Right cardiac atrium (tissue), 5 donors: ENCODE data around the gene ARGLU1. TPM values are rescaled to one million over a fixed set of nuclear protein-coding genes. Genes with fewer than 3 reads are reported as not detected.
A peak's percentile ranks its signal among the peaks of the same experiment; 100 is the strongest.
"Not testable (repeated sequence)": the region's sequence is repeated elsewhere in the genome, so short reads cannot be mapped to it uniquely, and the experiment has no call there.

ENCODE experiments used
- ATAC-seq, 2 donors: fragments of 200-7000 bp; cut with Tn5 transposase; one replicate each; pipeline versions ENCODE4 v1.8.0 to v1.9.1; 2020; ENCODE audit warnings: moderate library complexity in 2 of 2, mild to moderate bottlenecking in 1 of 2
- DNase-seq, 3 donors: peaks; one replicate each; pipeline ENCODE4 v3.0.0-alpha.2; 2020
- H3K27ac ChIP-seq: one replicate; pipeline ENCODE4 v1.5.1; 2013; ENCODE audit warnings: mild to moderate bottlenecking, low read length, control low read depth, moderate library complexity
- H3K27me3 ChIP-seq: one replicate; pipeline ENCODE4 v1.6.1; 2013; ENCODE audit not compliant: control insufficient read depth, insufficient read depth
- H3K4me1 ChIP-seq: one replicate; pipeline ENCODE4 v1.6.1; 2013; ENCODE audit warnings: low read length; ENCODE audit not compliant: control insufficient read depth, insufficient read depth
- H3K4me3 ChIP-seq: one replicate; pipeline ENCODE4 v1.5.1; 2013; ENCODE audit warnings: low read length, control low read depth
- H3K9me3 ChIP-seq: one replicate; pipeline ENCODE4 v1.6.1; 2013; ENCODE audit warnings: low read length; ENCODE audit not compliant: control insufficient read depth
- WGBS: extraction: QIAGEN DNeasy Blood & Tissue Kit; methylation state at CpG from one replicate; pipeline ENCODE4 v1.1.7; 2013; 5-methylcytosine and 5-hydroxymethylcytosine counted together
- intact Hi-C, 4 donors: fragments of 100-400 bp; cut with DNase I; formaldehyde crosslinking; loops; one replicate each; pipeline versions ENCODE4 v1.11.0 to v1.14.0; 2022 to 2023
- polyA plus RNA-seq: library from polyadenylated mRNA; stranded (reverse); fragments of 200-250 nt; gene quantifications from one replicate; pipeline ENCODE4 v1.2.3, GENCODE V29; 2013
- total RNA-seq, 4 donors: library from RNA; stranded (reverse); fragmentation: NEBNext Ultra II Directional; extraction: Animal tissue kit (Norgen Biotek cat#: 25700); gene quantifications; one replicate each; pipeline ENCODE4 v1.2.1, GENCODE V29; 2021
- donor health status: healthy with polysubstance abuse.
- donor health status: DM: no; HTN: yes; CAD: no.
- donor health status: DM: no; HTN: no; CAD: no.
- donor health status: DM: no; HTN: yes; CAD: no; lungs with severe emphysema.
- donor health status: DM: yes; HTN: yes; CAD: no.

Gene ARGLU1
- total and polyA plus RNA-seq, 5 donors: 44.2 to 63.0 (median 48.7) TPM

DNA sequence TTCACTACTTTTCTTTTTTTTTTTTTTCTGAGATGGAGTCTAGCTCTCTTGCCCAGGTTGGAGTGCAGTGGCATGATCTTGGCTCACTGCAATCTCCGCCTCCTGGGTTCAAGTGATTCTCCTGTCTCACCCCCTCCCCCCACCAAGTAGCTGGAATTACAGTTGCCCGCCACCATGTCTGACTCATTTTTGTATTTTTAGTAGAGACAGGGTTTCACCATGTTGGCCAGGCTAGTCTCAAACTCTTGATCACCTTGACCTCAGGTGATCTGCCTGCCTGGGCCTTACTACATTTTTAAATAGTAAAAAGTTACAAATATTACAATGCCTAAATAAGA lies 32.8 kb upstream of the ARGLU1 start:
- DNase-seq, intact Hi-C loops, H3K9me3 ChIP-seq, H3K27me3 ChIP-seq, H3K4me3 ChIP-seq, H3K27ac ChIP-seq, ATAC-seq, H3K4me1 ChIP-seq: not testable (repeated sequence)
- 82% methylated on average over 2 of the region's 2 CpGs for WGBS

DNA sequence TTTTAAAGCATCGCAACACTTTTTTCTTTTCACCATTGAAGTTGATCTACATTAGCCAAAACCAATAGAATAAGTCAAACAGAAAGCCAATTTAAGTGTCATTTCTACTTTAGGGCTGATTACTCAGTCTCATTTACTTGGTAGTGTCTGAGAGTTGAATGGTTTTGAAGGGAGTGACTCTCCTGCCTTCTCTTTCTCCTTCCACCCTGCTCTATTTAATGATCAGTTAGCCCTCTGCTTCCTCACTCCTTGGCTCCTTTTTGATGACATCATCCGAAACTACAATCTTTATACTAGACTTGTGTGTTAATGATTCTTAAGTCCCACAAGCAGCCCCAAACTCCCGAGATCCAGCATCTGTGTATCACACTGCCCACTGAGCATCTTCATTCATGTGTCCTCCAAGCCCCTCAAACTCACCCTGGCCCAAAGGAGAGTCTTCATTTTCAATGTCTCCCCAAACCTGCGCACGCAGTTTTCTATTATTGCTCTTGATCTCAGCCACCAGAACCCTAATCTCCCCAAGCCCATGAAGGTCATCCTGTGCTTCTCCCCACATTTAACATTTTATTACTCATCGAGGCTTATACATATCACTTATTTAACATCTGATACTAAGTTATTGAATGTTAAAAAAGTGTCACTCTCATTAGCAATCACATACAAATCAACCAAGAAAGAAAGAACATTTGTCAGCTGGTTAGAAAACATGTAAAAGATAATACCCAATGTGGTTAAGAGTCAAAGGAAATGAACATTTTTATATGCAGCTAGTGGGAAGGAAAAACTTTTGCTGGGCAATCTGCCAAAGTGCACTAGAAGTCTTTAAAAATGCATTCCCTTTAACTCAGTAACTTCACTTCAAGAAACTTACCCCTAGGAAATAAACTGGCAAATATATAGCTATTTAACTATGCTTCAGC lies 32.2 kb upstream of the ARGLU1 start:
- H3K9me3 ChIP-seq: no peaks in the 10 kb centered on the region
- intact Hi-C loops: no loop called here
- H3K4me3 ChIP-seq: no peak overlapping the region
- H3K27ac ChIP-seq: no peak overlapping the region
- no peak for DNase-seq
- peaks cover 7% of the 10 kb centered on the region for H3K4me1 ChIP-seq
- H3K27me3 ChIP-seq: no peaks in the 10 kb centered on the region
- ATAC-seq: no peak
- WGBS: 65% methylated on average over 6 of the region's 6 CpGs

DNA sequence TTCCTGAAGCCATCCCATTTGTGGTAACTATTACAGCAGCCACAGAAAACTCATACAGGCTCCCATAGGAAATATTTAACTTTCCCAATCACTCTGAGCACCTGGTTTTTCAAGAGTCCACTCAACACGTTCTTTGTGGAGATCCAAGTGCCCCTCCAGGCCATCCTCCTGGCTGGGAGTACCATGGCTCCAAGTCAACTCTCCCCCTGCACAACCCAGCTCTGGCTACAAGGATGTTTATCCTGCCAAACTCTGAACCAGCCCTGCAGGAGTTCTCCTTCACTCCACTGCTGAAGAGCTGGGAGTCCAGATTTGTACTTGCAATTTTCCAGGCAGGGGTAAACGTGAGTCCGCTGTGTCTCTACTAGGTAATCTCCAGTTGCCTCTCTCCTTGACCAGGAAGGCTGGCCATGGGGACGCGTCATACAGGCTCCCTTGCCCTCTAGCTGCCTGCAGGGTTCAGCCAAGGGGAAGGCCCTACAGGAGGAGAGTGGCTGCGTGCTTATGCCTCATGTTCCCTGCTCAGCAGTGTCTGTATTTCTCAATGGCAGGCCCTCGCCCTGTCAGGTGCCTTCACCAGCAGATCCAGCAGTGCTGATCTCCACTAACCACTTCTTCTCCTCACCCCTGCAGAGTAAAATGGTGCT lies 29.9 kb upstream of the ARGLU1 start:
- intact Hi-C loops: no loop called here
- Histone ChIP-seq H3K9me3 (no peaks in the 10 kb centered on the region), H3K4me3 (no peak overlapping the region), H3K4me1 (peaks cover 7% of the 10 kb centered on the region), H3K27me3 (no peaks in the 10 kb centered on the region), H3K27ac (no peak overlapping the region)
- 78% methylated on average over 7 of the region's 7 CpGs for WGBS
- no peak for DNase-seq
- ATAC-seq: no peak

DNA sequence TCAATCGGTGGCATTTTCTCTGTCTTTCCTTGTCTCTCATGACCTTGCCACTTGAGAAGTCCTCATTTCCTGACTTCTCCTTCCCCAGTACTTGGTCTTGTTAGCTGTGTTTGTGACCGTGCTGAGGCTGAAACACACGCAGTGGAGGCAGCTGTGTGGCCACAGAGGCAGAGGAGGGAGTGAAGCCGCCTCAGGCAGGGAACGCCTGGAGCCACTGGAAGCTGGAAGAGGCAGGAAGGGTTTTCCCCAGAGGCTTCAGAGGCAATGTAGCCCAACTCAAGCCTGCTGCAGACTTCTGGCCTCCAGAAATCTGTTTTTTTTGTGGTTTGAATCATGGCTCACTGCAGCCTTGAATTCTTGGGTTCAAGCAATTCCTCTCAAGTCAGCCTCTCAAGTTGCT lies 29.2 kb upstream of the ARGLU1 start:
- Histone ChIP-seq H3K9me3 (no peaks in the 10 kb centered on the region), H3K4me1 (peaks cover 7% of the 10 kb centered on the region), H3K27me3 (no peaks in the 10 kb centered on the region), H3K4me3 (no peak overlapping the region), H3K27ac (no peak overlapping the region)
- intact Hi-C loops: no loop called here
- 50% methylated on average over 5 of the region's 5 CpGs for WGBS
- DNase-seq: peak; percentile 77 to 90 (median 88)
- peak; percentile 90 to 94 for ATAC-seq

DNA sequence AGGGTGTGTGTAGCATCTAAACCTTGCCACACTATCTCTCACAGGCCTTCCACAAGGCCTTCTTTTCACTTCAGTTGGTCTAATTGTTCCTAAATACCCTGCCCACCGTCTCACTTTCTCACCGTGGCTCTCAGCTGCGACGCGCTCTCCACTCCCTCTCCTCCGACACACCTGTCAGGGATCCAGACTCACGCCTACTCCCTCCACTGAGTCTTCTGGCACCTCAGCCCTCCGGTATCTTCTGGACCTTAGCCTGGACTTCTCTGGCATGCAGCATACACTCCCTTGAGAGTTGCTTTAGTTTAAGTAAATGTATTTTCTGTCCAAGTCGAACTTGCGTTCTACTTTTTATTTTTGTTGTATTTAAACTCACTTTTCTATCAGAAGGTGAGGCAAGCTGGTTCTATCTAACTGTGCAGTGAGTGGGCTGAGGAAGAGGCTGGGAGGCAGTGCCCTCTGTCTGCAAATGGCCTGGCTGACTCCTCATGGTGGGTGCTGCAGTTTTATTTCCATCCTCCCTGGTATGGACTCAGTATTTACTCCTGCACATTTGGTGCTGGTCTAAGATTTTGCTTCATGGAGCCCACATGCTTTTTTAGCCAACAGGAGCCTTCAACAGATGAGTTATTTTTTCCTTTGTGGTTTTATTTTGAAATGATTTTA lies 28.5 kb upstream of the ARGLU1 start:
- WGBS: 62% methylated on average over 10 of the region's 10 CpGs
- peak; percentile 47 to 56 for ATAC-seq
- H3K27ac ChIP-seq: no peak overlapping the region
- no peak overlapping the region for H3K4me3 ChIP-seq
- DNase-seq: no peak
- H3K27me3 ChIP-seq: no peaks in the 10 kb centered on the region
- H3K9me3 ChIP-seq: no peaks in the 10 kb centered on the region
- peaks cover 7% of the 10 kb centered on the region for H3K4me1 ChIP-seq
- intact Hi-C loops: no loop called here

DNA sequence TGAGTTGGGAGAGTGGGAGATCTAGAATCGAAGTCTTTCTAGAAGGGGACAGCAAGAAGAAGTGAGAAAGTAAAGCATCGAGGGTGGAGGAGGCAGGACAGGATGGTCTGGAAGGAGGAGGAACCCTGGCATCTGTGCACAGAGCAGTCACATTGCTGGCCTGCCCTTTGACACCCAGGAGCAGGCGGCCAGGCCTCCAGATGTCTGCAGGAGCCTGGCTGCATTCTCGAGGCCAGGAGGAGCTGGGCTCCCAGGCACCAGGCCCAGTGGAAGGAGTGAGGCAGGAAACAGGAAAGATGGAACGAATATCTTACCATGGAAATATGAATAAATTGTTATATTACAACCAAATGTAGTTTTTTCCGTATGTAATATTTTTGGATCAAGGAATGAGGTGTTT lies 27.7 kb upstream of the ARGLU1 start:
- DNase-seq (peak; percentile 32 to 85 (median 80)), ATAC-seq (peak; percentile 56 to 75)
- Histone ChIP-seq H3K4me1 (peaks cover 5% of the 10 kb centered on the region), H3K4me3 (no peak overlapping the region), H3K9me3 (no peaks in the 10 kb centered on the region), H3K27me3 (no peaks in the 10 kb centered on the region), H3K27ac (no peak overlapping the region)
- intact Hi-C loops: no loop called here
- 62% methylated on average over 6 of the region's 6 CpGs for WGBS

DNA sequence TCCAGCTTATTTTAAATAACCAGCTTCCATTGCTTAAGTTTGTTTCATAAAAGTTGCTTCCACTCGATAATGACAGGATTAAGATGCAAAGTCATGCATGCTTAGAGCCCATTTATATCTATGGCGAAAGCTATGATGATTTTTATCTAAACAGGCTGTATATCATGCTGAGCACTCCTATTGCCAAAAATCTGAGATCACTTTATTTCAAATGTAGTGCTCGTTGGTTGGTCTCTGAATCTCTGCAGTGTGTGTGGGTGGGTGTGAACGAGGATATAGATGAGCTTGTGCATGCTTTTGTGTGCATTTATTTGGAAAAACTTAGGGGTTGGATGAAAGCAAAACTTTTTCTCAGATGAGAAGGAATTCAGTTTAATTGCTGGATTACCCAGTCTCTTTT lies 27.0 kb upstream of the ARGLU1 start:
- WGBS: 81% methylated on average over 4 of the region's 4 CpGs
- ATAC-seq (no peak), DNase-seq (no peak)
- Histone ChIP-seq H3K4me3 (no peak overlapping the region), H3K4me1 (peaks cover 5% of the 10 kb centered on the region), H3K9me3 (no peaks in the 10 kb centered on the region), H3K27ac (no peak overlapping the region), H3K27me3 (no peaks in the 10 kb centered on the region)
- intact Hi-C loops: no loop called here

DNA sequence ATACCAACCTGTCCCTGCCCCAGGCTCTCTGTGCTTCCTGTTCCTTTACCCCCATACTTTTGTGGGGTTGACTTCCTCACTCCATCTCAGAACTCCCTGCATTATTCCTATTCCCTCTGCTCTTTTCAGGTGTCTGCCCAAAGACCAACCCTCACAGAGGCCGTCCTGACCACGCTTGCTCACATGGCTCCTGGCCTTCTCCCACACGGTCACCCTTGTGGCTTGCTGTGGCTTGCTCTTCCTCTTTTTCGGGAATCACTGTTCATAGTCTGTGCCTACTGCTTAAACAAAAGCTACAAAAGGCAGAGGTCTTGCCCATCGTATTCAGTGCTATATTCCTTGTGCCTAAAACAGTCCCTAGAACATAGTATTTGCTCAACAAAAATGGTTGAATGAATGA lies 25.2 kb upstream of the ARGLU1 start:
- intact Hi-C loops: no loop called here
- WGBS: 89% methylated on average over 5 of the region's 5 CpGs
- Histone ChIP-seq H3K4me3 (no peak overlapping the region), H3K27ac (no peak overlapping the region), H3K9me3 (no peaks in the 10 kb centered on the region), H3K4me1 (peaks cover 5% of the 10 kb centered on the region), H3K27me3 (no peaks in the 10 kb centered on the region)
- ATAC-seq (no peak), DNase-seq (no peak)

DNA sequence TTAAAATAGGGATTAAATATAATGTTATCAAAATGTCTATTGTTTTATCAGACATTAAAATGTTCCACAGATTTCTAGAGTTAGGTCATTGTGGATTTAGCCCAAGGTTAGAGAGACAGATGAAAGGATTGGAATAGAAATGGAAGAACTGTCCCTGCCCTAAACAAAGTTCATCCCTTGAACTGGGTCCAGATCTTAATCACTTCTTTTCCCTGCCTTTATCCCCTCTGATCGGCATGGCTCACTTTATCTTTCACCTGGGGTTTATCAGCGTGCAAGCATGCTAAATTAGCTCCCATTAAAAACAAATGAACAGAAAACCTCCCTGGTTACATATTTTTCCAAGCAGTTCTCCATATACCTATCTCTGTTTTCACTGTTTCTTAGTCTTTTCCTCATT lies 23.4 kb upstream of the ARGLU1 start:
- ATAC-seq: no peak
- no peaks in the 10 kb centered on the region for H3K4me1 ChIP-seq
- no peak for DNase-seq
- intact Hi-C loops: no loop called here
- H3K4me3 ChIP-seq: no peak overlapping the region
- WGBS: 67% methylated on average over 2 of the region's 2 CpGs
- no peaks in the 10 kb centered on the region for H3K27me3 ChIP-seq
- H3K9me3 ChIP-seq: no peaks in the 10 kb centered on the region
- H3K27ac ChIP-seq: no peak overlapping the region

DNA sequence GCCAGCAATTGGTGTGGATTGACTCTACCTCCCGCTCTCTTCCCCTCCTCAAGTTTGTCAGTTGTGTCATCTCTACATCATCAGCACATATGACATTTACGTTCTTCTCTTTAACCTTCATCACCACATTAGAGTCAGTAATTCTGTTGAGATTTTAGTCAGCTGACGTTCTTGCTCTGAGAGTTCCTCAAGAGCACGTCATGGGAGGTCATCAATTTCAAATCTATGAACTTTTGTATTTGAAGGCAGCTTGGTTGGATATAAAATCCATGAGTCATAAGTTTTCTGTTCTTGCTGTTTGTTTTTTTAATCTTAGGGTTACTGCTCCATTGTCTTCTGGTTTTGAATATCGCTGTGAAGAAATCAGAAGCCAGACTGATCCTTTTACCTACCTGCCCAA lies 21.8 kb upstream of the ARGLU1 start:
- 83% methylated on average over 5 of the region's 5 CpGs for WGBS
- no peaks in the 10 kb centered on the region for H3K27me3 ChIP-seq
- ATAC-seq: no peak

DNA sequence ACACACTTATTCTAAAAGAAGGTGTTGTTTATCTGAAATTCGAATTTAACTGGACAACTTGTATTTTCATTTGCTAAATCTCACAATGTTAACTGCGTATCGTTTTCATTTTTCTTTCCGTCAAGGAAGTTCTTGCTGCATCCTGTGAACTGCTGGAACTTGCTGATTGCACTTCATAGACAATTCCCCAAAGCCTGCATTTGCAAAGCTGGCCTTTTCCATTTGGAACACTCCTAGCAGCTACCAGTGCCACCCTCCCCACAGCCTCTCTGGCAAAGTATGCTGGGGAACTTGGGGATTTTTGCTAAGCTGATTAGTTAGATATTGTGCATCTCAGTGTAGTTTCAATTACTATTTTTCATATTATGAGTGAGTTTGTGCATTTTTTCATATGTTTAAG lies 20.4 kb upstream of the ARGLU1 start:
- H3K27me3 ChIP-seq: no peaks in the 10 kb centered on the region
- peak; percentile 65 to 88 for ATAC-seq
- WGBS: 55% methylated on average over 4 of the region's 4 CpGs
- H3K9me3 ChIP-seq: no peaks in the 10 kb centered on the region
- no peaks in the 10 kb centered on the region for H3K4me1 ChIP-seq
- no peak overlapping the region for H3K27ac ChIP-seq
- no peak for DNase-seq
- H3K4me3 ChIP-seq: no peak overlapping the region
- intact Hi-C loops: no loop called here

More for the DNA sequence above, 21.8 kb upstream of the ARGLU1 start:
- no peak for DNase-seq
- no peaks in the 10 kb centered on the region for H3K4me1 ChIP-seq
- intact Hi-C loops: no loop called here
- no peak overlapping the region for H3K27ac ChIP-seq
- H3K9me3 ChIP-seq: no peaks in the 10 kb centered on the region
- no peak overlapping the region for H3K4me3 ChIP-seq
